HG02763 (cell line): ENCODE results near the gene DNASE2B.

Experiments
- ATAC-seq: cut with Tn5 transposase; IDR thresholded peaks from one replicate; pipeline ENCODE4 v1.9.1; 2021; ENCODE audit warnings: mild to moderate bottlenecking, moderate library complexity; ENCODE audit not compliant: unreplicated experiment

DNASE2B gene

GRCh38 chr1:84398175-84399155 lies at the start of gene DNASE2B:
TSS of gene DNASE2B (plus strand) at chr1:84398484. CDS start at chr1:84398565, 81 bp downstream.
- ATAC-seq: no peak

- ATAC-seq: no peak
These were observed 49.5 kb upstream of the DNASE2B start for GRCh38 chr1:84348759-84349158.

- no peak for ATAC-seq
These were observed 48.2 kb upstream of the DNASE2B start for GRCh38 chr1:84350104-84350503.

GRCh38 chr1:84350550-84350949 lies 47.7 kb upstream of the DNASE2B start:
- ATAC-seq: no peak

- ATAC-seq: no peak
These were observed 45.8 kb upstream of the DNASE2B start for GRCh38 chr1:84352298-84353106.

- no peak for ATAC-seq
These were observed 44.6 kb upstream of the DNASE2B start for GRCh38 chr1:84353695-84354094.

- no peak for ATAC-seq
These were observed 42.7 kb upstream of the DNASE2B start for GRCh38 chr1:84355556-84355955.

GRCh38 chr1:84356881-84357280 lies 41.4 kb upstream of the DNASE2B start:
- ATAC-seq: no peak

GRCh38 chr1:84358695-84359094 lies 39.6 kb upstream of the DNASE2B start:
- no peak for ATAC-seq

- ATAC-seq: no peak
These were observed 38.0 kb upstream of the DNASE2B start for GRCh38 chr1:84360316-84360715.

- no peak for ATAC-seq
These were observed 36.5 kb upstream of the DNASE2B start for GRCh38 chr1:84361796-84362195.

GRCh38 chr1:84363019-84363418 lies 35.3 kb upstream of the DNASE2B start:
- no peak for ATAC-seq

GRCh38 chr1:84363622-84364021 lies 34.7 kb upstream of the DNASE2B start:
- no peak for ATAC-seq

- no peak for ATAC-seq
These were observed 32.8 kb upstream of the DNASE2B start for GRCh38 chr1:84365225-84366221.

- ATAC-seq: no peak
These were observed 31.5 kb upstream of the DNASE2B start for GRCh38 chr1:84366786-84367185.

GRCh38 chr1:84367219-84367618 lies 31.1 kb upstream of the DNASE2B start:
- ATAC-seq: no peak

- no peak for ATAC-seq
These were observed 29.8 kb upstream of the DNASE2B start for GRCh38 chr1:84368441-84368840.

- no peak for ATAC-seq
These were observed 28.0 kb upstream of the DNASE2B start for GRCh38 chr1:84370266-84370665.

- no peak for ATAC-seq
These were observed 27.4 kb upstream of the DNASE2B start for GRCh38 chr1:84370831-84371394.
